GM12891 (cell line): ENCODE measurements around the gene RACGAP1.

ENCODE experiments used
- POLR2A ChIP-seq: IDR thresholded peaks from 2 replicates; pipeline ENCODE4 v1.6.1; 2011; ENCODE audit warnings: low read depth, low read length, control low read depth
- TAF1 ChIP-seq: IDR thresholded peaks from 2 replicates; pipeline ENCODE4 v1.6.1; 2011; ENCODE audit warnings: low read depth, low read length, control low read depth

DNA sequence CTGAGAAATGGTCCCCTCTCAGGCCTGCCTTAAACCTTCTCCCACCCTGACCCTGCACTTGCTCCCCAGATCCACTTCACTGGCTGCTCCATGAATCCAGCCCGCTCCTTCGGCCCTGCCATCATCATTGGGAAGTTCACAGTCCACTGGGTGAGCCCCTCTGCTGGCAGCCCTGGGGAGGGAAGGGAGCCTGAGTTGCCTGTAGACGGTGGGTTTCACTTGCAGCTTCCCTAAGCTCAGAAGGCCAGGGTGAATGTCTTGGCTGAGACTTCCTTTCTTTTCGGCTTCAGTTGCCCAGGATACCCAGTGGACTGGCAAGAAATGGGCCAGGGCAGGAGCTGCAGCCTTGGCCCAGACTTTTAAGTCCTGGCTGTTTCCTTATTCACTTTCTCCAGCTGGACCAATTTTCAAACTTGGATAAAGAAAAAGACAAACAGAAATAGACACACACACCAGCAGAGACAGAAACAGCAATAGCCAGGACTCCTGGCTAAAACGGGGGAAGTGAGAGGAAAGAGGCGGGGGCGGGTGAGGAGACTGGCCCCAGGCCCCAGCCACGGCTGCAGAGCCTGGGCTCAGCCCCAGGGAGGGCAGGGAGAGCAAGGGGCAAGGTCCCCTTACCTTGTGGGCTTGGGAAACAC lies 50.5 kb downstream of the RACGAP1 start:
- TF ChIP-seq POLR2A (no peak), TAF1 (no peak)
